Measurements from ENCODE around the gene SERPINA4.

Gene SERPINA4

DNA sequence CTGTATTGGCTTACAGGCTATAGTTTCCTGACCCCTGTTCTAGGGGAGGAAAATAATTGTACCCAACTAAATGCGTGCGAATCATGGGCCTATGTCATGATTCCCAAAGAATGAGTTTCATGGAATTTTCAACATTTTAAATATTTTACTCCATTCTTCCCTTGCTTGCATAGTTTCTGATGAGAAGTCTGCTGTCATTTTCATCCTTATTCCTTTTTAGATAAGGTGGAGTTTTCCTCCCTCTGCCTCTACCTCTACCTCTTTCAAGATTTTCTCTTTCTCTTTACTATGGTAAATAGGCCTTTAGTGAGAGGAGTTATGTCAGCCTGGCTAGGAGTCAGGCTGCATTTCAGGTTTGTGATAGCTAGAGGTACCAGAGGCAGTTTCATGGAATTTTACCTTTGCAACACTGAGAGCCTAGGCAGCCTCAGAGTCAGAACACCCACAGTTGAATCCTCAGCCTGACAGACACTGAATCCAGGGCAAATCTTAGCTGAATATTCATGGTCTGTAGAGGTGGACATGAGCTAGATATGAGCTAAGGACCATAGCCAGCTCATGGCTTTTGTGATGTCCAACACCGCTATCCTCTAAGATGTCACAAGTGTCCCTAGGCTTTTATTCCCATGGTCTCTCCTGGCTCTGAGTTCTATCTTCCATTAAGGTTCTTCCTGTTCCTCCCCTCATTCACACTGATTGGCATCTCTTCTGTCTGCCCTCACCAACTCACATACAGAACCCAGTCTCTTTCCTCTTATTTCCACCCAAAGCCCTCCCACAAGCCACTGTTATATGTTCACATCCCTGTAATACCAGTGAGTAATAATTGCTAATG, 57.0 kb downstream of the SERPINA4 start:
- no peak for DNase-seq

DNA sequence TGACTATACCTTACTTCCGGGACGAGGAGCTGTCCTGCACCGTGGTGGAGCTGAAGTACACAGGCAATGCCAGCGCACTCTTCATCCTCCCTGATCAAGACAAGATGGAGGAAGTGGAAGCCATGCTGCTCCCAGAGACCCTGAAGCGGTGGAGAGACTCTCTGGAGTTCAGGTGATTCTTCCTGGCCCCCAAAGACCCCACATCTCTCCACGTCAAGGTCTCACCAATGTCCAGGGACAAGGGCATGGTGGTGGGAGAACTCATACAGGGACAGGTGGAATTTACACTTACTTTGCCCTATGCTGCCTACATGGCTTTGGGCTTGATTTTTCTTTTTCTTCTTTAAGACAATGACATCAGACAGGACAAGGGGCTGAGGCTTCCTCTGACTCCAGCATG, 58.1 kb downstream of the SERPINA4 start:
- no peak for DNase-seq
